Amniotic epithelial cell (primary cell): ENCODE measurements around the gene CYP19A1.

Experiments used
- DNase-seq: peaks from one replicate; pipeline ENCODE4 v3.0.0-alpha.2; 2010; ENCODE audit warnings: low read depth

CYP19A1 gene

DNA sequence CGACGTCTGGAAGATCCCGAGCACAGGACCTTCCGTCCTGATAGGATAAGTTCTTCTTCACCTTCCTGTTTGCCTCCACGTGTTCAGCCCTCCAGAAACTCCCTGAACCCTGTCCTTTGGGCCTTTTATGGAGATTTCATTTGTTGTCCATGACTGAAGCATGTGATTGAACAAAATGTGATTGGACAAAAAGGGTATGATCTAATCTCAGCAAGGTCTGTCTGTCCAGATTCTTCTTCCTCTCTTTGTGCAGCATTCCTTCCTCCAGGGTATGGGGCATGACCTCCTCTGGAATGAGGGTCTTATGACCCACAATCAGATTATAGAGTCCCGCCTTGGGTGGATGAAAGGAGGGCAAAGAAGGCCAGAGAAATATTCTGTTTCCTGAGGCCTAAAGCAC is at the start of gene CYP19A1:
Gene CYP19A1, minus strand, starts transcription at position 101 of the 400 bp plus-strand sequence. CDS start 95,684 bp downstream, outside the sequence.
- no peak for DNase-seq

DNA sequence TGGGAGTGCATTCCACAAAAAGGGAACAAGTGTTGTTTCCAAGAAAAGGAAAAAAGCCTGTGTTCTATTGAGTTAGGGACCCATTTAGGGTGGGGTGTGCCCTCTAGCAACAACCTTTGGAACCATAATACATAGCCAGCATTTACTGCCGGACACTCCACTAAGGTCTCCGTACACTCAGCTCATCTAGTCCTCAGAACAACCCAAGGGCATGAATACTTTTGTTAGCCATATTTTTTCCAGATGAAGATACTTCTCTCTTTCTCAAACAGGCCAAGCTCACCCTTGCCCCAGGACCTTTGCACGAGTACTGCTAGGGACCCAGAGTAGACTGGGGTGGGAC is 49.3 kb upstream of the CYP19A1 start:
- no peak for DNase-seq

DNA sequence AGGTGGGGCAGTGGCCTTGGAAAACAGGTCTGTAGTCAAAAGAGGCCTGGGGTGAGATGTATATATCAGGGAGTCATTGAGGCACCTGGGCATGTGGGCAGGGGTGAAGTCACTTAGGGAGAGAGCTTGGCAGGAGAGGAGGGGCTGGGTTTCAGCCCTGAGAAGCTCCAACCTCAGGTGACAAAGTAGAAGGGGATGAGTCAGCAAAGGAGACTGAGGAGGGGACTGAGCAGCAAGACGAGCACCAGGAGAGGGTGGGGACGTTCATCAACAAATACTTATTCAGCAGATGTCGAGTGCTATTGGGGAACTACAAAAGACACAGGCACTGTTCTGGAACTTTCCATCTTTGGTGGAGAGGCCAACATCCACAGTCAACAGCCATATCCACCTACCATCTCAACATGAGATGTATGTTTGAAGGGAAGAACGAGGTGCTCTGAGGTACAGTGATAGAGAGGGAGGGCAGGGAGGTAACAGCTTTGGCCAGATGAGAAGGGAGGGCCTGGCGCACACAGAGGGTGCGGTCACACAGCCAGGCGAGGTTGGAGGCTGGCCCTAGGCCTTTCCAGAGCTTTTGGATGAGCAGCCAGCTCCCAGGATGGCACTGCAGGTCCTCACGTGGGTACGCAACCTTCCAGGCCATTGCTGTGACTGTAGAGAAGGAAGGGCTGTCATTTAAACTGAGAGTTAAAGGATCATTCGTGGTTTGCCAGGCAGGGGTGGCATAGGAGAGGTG is 48.7 kb upstream of the CYP19A1 start:
- DNase-seq, result no peak

DNA sequence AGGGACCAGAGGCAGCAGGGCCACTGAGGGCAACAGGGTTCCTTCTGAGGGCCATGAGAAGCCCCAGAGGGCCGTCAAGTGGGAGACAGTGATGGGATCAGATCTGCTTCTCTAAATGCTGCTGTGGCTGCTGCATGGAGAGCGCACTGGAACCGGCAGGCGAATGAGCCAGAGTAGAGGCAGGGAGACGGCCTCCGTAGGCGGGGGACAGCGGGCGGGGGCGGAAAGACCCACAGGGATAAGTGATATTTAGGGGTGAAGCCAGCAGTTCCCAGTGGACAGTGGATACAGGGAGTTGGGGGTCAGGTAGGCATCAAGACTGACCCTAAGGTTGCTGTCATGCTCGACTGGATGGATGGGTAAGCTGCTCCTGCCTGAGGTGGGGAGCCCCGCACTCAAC is 48.1 kb upstream of the CYP19A1 start:
- no peak for DNase-seq

DNA sequence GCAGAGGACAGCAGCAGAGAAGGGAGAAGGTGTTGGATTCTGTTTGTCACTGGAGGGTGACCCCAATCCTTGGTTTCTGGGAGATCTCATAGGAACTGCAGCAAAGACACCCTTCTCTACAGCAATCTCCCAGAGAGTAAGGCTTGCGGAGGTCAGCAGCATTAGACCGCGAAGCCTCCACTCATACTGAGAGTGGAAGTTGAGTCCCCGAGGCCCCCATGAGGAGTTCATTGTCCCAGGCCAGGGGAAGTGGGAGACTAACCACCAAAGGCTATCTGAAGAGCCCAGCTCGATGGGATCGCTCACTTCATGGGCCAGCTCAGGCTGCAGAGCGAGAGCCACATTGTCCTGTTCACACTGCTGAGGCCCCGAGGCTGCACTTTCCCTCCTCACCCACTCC is 47.6 kb upstream of the CYP19A1 start:
- no peak for DNase-seq

DNA sequence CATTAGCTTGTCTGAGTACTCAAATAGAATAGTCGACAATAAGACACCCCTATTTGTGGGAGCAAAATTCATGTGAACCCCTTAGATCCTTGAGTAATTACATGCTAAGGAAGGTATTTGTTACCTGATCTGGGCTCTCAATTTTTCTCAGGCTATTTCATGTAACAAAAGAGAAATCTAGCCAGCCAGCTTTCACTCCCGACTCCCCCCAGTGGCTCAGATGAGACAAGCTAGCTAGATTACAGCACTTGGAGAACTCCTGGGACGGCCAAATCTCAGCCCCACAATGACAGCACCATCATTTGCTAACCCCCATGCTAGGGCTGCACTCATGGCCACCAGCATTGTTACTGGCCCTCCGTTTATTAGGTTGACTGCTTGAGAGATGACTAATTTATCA is 44.4 kb upstream of the CYP19A1 start:
- DNase-seq, result peak; percentile 33

DNA sequence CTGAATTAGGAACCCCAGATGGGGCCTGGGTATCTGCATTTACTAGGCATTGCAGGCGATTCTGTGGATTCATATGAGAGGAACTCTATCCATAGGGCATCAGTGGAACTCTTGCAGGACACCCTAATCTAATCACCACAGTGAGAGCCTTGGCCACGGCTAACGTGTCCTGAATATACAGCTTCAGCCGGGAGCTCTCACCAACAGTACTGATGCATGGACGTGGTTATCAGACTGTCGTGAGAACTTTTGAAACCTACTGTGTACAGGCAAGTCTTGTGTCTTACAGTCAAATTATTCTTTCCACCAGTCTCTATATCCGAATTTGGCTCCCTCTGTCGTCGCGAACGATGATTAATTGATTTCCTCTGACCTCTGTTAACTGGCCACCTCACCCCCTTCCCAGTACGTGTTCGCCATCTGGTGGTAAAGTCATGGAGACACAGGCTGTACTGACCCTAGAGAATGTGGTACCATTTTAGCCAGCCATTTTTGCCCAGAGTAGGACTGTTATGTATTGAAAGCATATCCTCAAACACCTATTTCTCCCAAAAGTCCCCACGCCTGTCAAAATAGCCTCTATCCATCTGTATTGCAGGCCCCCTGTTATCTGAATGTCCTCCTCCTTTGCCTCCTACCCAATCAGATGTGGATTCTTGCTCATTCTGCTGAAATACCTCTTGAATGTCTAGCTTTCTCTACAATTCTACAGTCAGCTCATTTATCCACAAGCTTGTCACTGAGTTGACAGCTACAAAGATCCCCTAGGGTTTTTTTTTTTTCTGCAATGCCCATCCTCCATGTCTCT is 42.8 kb upstream of the CYP19A1 start:
- peak; percentile 59 for DNase-seq

DNA sequence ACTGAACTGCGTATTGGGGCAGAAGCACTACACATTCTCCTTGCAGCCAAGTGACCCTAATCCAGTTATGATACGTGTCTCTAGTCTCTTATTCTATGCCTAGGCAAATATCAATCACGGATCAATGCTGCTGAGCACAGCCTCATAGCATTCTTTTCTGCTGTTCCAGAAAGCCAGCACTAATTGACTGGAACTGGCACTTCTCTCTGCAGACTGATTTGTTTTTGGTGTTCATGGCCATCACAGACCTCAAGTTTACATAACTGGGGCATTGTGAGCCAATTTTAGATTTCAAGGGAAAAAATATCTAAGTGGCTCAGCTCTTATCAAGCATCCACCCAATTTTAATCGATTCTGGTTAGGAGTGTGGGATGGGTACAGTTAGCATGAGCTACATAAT is 41.0 kb upstream of the CYP19A1 start:
- DNase-seq, result no peak

DNA sequence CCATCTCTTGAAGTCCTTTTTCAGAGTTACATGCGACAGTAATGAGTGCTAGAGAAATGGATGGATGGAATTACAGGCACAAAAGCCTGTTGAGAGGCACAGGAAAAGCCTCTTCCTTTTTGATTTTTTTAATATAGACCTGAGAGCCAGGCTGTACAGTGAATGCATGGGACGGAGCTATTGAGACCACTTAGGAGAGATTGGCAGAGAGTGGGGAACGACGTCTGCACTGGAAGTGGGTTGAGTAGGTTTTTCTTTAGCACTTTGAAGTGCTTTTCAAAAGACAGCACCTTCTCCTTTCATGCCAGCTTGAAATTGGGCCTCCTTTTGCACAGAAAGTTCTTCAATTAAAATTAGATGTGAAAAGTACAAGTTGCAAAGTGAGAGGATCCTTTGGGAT is 40.0 kb upstream of the CYP19A1 start:
- DNase-seq, result no peak

DNA sequence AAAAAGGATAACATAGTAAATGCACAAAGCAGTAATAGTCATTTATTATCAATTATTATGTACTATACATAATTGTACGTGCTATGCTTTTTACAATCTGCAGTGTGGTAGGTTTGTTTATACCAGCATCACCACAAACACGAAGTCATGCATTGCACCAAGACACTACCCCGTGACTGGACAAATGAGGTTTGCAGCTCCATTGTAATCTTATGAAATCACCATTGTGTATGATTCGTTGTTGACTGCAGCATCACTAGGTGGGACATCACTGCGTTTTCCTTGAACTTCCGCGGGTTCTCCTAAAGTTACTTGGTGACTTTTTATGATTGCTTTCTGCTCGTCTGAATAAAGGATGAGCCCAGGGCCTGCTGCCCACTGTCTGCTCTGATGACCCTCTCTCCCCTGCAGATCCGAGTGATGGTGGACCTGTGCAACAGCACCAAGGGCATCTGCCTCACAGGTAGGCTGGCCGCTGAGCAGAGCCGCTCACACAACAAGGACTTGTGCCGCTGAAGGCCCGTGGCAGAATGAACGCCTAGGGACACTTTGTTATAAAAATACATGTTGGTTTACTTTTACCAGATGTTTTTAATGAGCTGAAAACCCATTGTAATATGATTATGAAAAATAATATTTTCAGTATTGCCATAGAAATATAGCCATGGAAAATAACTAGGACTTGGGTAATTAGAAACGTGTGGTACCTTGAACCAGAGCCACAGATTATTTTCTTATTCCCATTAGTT is 38.8 kb upstream of the CYP19A1 start:
- peak; percentile 96 for DNase-seq

DNA sequence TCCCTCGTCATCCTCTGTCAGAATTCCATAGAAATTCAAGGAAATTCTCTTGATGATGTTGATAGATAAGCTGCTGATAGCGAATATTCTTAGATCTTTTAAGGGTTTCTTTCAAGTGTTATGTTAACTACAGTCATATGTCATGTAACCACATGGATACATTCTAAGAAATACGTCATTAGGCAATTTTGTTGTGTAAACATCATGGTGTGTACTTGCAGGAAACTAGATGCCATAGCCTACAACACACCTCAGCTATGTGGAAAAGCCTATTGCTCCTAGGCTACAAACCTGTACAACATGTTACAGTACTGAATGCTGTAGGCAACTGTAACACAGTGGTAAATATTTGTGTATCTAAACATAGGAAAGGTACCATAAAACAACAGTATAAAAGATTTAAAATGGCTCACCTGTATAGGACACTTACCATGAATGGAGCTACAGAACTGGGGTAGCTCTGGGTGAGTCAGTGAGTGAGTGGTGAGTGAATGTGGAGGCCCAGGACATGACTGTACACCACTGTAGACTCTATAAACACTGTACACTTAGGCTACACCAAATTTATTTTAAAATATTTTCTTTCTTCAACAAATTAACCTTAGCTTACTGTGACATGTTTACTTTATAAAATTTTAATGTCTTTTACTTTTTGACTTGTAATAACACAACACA is 37.7 kb upstream of the CYP19A1 start:
- DNase-seq, result peak; percentile 67

DNA sequence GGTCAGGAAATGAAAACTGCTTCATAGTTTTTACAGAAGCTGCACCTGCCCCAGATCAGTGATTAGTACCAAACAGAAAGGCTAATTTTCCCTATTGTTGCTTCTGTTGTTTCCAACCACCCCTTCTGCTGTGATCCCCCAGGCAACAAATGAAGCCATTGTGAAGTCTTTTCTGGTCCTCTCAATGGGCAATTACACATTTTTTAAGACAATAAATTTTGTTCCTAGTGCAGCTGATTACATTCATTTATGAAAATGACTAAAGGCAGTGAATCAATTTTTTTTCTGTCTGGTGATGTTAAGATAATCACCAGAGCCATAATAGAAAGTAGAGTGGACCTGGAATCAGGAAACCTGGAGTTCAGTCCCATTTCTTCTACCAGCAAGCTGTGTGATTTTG is 35.7 kb upstream of the CYP19A1 start:
- DNase-seq, result no peak

DNA sequence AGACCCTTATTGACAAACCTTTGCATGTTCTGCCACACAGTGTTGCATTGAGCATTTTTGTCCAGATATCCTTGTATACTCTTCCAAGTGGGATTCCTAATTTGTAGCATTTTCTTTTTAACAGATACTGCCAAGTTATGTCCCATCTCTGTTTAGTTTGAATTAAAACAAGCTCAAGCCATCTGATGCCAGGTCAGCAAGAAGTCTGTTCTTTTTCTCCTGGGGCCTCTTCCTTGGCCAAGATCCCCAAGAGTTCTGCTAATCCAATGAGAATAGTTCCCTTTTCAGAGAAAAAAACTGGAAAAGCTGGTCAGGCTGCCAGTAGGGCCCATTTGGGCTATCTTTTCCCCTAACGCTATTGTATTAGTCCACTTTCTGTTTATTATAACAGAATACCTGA is 32.9 kb upstream of the CYP19A1 start:
- no peak for DNase-seq

DNA sequence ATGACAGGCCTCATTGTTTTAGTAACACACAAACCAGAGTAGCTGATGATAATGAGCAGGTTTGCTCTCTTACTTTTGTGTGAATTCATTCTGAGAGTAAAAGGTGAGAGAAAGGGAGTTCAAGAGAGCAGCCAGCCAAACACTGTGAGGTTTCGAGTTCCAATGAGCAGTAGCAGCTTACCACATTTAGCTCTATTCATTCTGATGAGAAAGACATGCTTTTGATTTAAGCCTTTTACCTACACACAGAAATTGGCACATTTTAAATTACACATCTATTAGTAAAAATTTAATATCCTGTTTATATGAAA is 31.0 kb upstream of the CYP19A1 start:
- no peak for DNase-seq

DNA sequence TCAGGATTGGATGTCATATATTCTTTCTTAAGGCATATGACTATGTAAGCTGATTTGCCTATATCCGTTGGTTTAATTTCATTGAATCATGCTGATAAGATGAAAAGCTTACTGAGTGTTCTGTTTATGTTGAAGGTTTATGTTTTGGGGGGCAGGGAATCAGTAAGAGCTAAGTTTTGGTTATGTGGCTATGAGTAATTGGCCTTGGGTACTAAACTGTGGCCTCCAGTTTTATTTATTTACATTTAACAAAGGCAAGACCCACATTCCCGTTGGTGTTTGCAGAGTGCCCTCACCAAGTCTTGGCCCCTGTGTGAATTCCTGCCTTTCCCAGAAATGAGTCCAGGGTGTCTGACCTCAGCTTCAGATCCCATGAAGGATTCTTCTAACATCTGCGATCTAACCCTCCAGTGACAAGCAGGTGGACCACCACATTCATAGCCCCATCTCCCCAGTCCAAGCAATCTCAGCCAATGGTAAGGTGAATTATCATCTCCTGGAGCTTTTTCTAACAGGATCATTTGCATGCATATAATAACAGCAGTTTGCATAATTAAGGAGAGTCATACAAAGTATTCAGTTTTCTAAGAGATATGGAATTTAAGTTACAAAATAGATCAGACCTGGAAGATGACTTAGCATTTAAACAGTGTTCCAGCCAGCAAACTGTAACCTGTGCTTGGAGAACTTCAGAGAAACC is 30.5 kb upstream of the CYP19A1 start:
- DNase-seq, result peak; percentile 76

DNA sequence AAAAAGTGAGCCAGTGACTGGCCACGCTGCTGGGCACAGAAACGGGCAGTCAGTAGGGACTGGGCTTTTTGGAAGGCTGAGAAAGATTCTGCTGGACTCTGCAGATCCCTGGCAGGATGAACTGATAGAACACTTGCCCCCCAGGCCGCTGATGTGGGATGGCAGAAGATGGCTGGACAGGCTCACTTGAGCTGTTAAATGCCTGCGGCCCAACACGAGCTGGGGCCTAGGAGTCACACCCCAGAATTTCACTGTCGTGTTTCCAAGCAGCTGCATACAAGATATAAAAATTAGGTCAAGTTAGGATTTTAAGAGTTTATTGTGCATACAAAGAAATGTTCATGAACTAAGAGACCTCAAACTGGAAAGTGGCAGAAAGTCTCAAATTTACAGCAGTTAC is 29.9 kb upstream of the CYP19A1 start:
- no peak for DNase-seq

DNA sequence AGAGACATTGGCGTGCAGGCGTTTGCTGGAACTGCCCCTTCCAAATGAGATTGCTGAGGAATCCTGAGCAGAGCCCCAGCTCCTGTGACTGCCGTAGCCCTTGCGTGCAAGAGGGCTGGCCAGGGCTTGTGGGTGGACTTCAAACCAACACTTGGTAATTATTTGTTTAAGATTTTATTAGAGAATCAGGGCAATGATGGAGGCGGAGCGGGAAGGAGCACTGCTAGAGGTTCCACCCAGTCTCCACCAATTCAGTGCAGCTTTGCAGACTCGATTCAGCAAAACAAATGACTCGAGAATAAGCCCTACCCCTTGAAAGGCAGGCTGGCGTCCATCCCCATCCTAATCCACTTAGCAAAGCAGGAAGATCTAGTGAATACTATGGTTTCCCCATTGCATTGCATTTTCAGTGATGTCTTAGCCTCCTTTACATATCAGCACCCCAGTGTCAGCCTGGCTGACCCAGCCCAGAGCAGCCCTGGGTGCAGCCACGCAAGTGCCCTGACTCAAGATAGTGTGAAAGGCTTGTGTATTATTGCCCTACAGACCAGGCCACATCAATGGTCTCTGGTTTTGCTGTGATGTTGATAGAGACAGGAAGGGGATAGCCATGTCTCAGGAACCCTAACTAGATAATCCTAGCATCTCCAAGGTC is 29.1 kb upstream of the CYP19A1 start:
- DNase-seq, result no peak

DNA sequence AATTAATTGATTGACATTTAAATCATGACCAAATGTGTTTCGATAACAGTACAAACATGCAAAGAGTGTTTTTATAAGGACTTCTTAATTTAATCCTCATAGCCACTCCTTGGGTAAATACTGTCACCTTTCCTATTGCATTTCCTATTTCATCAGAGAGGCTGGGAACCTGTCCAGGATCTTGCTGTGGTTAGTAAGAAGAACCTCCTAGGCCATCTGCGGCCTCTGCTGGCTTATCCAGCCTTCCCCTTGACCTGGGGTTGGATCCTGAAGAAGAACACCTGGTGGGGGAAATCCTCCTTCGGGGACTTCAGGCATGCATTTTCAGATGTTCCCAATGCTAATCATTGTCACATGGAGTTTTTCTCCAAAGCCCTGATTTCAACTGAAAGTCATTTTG is 28.5 kb upstream of the CYP19A1 start:
- DNase-seq, result peak; percentile 81

DNA sequence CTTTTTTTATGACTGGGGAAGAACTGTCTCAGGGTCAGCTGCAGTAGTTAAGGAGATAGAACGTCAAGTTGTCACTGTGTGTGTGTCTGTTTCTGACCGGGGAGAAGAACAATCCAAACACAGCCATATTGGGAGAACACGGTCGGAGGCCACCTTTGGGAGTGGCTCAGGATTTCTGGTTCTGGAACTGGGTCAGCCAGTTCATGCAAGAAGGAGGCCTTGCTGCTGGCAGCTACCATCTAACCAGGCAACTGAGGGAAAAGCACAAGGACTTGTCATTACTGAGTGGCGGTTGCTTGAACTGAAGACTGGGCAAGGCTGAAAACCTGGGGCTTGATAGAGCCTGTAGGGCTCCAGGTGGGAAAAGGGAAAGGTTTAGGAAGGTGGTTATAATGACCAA is 27.7 kb upstream of the CYP19A1 start:
- no peak for DNase-seq

DNA sequence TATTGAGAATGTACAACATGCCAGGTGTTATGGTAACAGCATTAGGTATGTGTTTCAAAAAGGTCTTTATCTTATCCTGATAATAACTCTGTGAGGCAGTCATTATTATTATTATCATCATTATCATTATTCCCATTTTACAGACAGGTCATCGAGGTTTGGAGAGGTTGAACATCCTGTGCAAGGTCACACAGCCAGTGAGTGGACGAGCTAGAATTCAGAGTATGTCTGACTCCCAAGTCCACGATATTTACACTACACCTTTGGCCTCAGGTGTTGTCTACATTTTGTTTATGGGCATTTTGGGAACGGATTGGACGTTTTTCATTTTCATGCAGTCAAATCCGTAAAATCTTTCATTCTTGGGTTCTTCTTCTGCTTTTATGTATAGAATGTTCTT is 27.0 kb upstream of the CYP19A1 start:
- no peak for DNase-seq

DNA sequence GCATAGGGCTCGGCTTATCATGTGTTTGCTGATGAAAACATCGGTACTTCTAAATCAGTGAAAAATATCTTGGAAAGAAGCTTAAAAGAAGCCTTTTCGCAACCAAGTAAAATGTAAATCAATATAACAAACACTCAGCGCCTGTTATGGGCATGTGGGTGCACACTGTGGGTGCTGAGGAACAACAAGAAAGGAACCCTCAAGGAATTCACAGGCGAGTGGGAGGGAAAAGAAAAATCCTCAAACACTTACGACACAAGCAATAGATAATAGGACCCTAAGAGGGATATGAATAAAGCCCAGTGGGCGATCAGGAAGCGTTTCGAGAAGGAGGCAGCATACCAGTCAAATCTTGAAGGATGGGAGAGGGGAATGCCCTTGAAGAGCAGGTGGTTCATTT is 25.0 kb upstream of the CYP19A1 start:
- no peak for DNase-seq
